ENCODE data around the gene NBAS.

The NBAS gene

DNA sequence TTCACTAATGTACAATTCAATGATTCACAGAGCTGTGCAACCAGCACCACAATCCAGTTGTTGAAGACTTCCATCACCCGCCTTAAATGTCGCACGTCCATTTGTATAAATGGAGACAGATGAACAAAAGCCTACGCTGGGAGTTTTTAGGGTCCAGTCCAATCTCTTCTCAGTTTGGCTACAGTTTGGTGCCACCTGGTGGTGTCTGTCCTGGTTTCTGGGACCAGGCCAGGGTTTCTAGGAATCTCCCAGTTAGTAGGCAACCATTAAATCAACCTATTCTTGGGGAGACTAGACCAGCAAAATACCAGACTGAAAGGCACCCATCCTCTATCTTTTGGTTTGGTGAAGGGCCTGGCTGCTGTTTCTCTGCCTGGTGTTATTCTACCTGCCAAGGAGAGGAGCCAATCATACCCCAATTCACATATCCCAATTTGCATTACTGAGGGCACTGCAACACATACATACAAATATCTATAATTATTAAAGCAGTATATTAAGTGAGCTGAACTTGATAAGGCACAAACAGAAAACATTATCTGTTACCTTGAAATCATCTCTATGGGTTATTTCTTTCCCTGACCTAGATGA is 27.3 kb upstream of the NBAS start:
- peak; percentile 62 for DNase-seq

DNA sequence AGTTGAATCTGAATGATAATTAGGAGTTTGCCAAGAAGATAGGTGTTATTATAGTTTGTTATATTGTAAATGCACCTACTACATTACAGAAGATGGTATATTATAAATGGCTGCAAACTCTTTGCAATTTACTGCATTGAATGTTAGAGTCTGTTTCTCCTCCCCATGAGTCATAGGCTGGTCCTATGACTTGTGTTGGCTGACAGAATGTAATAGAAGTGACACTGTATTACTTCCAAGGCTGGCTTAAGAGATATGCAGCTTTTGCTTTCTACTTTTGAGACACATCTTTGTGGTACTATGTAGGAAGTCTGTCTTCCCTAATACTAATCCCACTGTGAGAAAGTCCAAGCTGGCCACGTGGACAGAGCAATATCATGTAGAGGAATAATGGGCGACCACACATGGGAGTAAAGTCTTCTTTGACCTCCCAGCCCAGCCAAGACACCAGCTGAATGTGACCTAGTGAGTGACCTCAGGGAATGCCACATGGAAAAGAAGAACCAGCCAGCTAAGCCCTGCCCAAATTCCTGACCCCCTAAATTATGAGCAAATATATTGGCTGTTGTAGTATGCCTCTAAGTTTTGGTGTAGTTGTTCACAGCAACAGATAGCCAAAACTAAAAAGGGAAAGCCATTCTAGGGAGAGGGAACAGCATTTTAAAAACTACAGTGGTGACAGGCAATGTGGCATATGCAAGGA is 23.8 kb upstream of the NBAS start:
- no peak for DNase-seq

DNA sequence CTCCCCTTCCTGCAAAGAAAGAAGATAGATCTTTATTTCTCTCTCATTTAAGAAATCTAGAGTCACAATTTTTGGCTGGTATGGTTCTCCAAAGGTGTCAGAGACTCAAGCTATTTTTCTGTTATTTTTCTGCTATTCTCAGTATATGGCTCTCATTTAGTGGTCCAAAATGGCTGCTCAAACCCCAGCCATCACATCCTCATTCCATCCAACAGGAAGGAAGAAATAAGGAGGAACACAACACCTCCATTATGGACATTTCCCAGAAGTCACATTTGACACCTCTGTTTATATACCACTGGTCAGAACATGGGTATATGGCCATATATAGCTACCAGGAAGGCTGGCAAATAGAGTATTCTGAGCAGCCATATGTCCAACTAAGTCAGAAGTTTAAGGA is 23.2 kb upstream of the NBAS start:
- DNase-seq: no peak

DNA sequence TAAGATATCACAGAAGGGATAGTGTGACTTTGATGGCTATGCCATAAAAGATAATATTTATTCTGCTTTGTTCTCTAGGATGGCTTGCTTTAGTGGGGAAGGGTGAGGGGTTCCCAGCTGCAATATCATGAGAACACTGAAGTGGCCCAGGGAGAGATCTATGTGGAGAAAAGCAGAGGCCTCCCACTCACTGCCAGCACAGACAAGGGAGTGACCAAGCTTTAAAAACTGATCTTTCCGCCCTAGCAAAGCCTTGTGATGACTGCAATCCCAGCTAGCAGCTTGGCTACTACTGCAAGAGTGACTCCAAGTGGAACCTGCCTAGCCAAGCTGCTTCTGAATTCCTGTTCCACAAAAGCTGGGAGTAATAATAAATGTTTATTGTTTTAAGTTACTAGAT is 22.7 kb upstream of the NBAS start:
- DNase-seq: no peak

DNA sequence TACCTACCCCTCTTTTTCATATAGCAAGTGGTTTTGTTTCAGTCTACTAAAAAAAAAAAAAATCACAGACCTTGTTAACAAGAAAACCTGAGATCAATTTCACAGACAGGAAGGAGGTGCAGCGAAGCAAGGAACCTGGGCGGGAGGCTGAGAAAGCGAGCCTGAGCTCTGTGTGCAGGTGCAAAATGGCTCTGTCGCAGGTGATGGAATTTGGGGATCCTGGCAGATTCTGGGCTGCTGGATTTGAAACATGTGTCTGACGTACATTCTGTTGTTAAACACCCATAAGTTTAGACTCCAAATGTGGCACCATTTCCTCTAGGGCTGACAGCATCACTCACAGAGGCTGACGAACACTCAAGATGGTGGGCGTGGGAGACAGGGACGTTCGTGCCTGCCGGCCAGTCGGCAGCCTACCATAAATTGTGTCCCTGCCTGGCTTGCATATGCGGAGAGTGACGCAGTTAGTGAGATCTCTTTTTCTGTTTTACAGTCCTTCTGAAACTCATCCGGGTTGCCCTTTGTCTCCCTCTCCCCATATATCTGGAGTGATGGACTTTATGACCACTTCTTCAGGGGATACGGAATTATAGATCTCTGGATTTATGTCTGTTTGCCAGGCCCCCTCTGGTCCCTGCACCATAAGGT is 21.7 kb upstream of the NBAS start:
- DNase-seq: no peak

DNA sequence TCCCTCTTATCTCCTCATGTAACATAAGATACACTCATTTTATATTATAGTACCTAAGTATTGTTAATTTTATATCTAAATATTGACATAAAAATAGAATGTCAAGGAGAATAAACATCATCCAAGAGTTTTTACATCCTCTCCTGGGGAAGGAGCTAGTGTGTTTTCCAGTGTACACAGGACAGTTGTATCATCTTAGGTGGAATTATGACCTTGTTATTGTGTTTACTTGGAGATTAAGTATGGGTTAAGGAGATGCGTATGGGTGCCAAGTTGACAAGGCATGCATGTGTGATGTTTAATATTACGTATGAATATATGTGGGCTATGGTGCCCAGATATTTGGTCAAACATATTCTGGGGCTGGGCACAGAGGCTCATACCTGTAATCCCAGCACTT is 19.3 kb upstream of the NBAS start:
- no peak for DNase-seq

DNA sequence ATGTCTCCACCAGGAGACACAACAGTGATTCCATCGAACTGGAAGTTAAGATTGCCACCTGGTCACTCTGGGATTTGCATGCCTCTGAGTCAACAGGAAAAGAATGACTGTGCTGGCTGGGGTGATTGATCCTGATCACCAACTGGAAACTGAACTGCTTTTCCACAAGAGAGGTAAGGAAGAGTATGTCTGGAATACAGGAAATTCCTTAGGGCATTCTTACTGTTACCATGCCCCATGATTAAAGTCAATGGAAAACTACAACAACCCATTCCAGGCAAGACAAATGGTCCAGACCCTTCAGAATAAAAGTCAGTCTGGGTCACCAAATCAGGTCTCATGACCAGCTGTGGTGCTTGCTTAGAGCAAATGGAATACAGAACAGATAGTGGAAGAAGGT is 18.5 kb upstream of the NBAS start:
- no peak for DNase-seq

DNA sequence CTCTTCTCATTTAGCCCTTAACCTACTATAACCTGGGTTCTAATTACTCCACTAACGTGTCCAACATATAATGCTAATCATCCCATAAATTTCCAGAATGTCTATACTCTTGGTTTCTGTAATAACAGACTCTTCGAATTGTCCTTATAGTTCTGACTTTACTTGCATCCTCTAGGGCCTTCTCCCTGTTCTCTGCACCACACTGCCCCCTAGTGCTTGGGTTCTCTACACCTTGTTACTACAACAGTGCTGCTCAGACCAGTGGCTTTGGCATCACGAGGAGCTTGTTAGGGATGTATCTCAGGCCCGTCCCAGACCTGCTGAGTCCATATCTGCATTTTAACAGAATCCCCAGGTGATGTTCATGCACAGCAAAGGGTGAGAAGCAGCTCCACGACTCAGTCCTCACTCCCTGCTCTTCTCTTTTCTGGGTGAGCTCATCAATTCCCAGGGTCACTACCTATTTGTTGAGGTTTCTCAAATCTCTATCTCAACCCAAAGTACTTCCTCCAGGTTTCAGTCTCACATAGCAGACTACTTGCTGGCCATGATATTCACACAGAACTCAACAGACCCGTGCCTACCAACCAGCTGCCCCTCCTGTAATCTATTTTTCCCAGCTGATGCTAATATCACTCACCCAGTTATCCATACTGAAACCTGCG is 16.1 kb upstream of the NBAS start:
- peak; percentile 88 for DNase-seq

DNA sequence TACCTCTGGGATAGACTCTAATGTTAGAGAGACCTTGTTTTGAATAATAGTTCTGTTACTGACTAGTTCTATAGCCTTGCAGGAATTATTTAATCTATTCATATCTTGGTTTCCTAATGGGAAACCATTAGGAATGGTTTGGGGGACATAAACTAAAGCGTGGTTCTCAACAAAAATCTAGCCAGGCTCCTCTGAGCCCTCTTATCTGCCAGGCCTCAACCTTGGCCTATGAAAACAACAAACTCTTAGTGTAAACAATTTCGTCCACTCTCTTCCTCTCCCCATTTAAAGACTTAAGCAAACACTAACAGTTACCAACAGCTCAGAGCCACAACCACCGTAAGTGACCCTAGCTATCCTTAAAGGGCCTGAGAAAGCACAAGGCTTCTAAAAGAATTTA is 10.6 kb upstream of the NBAS start:
- DNase-seq: no peak

DNA sequence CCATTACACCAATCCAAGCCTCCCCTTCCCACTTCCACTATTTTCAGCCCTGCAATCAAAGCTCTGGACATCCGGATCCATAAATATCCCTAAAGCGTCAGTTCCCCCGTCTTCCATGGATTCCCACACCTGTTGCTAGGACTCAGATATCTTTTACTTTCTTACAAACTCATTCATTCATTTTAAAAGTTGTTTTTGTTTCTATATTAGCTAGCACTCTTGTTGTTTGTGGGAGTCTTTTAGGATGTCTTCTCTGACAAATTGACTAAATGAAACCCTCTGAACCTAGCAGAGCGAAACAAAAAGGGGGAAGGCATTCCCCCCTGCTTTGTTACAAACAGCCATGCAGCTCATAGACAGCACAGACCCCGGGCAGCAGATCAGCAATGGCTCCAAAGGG is 9.0 kb upstream of the NBAS start:
- DNase-seq: no peak

DNA sequence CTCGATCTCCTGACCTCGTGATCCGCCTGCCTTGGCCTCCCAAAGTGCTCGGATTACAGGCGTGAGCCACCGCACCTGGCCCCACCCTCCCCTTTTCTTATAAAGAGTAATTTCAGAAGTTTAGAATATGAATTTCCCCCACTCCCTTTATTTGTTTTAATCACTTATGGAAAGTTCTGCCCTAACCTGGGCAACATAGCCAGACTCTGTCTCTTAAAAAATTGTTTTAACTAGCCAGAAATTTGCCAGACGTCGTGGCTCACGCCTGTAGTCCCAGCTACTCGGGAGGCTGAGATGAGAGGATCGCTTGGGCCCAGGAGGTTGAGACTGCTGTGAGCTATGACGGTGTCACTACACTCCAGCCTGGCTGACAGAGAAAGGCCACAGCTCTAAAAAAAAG is 7.7 kb upstream of the NBAS start:
- no peak for DNase-seq

DNA sequence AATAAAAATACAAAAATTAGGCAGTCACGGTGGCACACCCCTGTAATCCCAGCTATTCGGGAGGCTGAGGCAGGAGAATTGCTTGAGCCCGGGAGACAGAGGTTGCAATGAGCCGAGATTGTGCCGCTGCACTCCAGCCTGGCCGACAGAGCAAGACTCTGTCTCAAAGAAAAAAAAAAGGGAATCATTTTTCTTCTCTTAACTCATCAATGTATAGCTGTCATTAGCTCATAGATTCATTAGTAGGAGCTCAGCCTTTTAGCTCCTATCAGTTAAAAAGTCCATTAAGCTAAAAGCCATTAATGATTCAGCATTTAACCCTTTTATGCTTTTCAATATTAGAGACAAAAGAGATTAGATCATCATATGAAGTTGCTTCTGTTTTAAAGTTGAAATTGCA is 5.8 kb upstream of the NBAS start:
- no peak for DNase-seq

DNA sequence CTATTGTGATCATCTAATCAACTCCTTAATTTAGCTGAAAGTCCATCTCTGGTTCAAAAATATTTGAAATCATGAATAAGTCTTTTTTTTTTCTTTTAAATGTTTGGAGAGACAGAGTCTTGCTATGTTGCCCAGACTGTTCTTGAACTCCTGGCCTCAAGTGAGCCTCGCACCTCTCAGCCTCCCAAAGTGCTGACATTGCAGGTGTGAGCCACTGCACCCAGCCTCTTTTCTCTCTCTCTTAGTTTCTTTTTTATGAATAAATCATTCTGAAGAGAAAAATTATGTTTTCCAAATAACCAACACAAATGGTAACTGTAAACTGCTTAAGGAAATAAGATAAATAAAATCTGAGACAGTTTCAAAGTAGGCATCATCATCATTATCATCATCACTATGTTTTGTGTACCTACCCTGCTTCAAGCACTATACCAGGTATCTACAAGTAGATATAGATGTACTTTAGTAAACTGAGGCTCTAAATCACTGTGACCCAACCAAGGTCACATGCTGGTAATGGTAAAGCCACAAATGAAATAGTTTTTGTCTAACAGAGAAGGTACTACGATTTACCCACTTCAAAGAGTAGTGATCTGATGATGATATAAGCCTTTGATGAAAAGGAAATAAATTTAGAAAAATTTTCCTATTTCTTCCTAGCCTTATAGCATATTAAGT is 5.0 kb upstream of the NBAS start:
- DNase-seq: no peak

DNA sequence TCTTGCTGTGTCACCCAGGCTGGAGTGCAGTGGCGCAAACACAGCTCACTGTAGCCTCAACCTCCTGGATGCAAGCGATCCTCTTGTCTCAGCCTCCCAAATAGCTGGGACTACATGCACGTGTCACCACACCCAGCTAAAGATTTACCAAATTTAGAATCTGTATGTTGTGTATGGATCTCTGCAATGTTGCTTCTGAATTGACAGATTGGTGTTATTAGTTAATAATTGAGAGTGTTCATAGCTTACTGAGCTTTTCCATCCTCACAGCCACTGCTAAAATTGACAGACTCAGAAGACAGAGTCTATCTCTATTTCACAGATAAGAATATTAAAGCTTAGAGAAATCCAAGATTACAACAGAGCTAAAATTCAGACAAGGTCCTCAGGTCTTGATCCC is 4.3 kb upstream of the NBAS start:
- DNase-seq: no peak

DNA sequence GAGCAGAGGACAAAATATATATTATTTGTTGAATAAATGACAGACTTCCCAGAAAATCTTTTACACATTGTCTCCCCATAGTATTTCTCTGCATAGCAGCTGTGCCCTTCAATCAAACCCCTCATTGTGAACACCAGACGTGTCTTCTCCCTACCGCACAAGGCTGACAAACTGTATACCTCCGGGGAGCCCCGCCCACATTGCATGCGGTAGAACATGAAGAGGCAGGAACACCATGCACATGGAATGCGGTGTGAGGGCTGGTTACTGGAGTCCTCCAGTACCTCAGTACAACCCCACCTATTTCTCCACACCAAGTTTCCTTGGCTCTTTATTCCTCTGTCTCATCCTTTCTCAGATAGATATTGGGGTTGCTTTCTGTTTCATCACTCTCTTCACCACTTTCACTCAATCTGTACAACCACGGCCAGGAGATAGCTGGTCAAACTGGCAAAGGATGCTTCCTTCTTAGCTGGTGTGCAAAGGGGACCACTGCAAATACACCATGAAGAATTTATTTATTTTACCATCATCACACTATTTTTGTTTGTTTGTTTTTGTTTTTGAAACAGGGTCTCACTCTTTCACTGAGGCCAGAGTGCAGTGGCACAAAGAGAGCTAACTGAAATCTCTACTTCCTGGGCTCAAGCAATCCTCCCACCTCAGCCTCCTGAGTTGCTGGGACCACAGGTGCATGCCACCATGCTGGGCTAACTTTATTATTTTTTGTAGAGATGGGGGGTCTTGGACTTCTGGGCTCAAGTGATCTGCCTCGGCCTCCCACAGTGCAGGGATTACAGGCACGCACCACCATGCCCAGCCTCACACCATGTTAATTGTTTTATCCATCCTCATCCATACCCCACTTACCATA is 2.3 kb upstream of the NBAS start:
- DNase-seq: no peak

DNA sequence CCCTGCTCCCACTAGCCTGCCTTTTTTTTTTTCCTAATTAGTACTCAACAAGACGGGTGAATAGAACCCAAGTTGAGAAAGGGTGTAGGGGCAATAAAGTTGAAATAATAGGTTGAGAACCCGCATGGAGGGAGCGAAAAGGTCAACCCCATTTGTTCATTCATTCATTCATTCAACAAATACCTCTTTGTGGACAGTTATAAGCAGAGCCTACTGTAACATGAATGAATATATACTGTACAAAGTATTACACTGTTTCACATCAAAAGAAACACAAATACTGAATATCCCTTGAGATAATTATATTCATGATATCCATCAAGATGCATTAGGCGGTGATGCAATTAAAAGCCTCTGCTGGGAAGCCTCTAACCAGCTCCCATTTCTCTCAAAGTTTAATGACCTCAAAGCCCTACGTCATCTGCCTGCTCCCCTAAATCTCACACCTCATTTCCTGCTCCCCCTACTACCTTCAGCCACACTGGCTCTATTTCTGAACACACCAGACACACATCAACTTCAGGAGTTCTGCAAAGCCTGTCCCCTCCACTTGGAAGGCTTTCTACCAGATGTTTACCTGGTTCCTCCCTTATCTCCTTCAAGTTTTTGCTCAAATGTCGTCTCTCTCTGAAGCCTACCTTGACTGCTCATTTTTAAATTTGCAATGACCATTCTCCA is 1.4 kb upstream of the NBAS start:
- no peak for DNase-seq

DNA sequence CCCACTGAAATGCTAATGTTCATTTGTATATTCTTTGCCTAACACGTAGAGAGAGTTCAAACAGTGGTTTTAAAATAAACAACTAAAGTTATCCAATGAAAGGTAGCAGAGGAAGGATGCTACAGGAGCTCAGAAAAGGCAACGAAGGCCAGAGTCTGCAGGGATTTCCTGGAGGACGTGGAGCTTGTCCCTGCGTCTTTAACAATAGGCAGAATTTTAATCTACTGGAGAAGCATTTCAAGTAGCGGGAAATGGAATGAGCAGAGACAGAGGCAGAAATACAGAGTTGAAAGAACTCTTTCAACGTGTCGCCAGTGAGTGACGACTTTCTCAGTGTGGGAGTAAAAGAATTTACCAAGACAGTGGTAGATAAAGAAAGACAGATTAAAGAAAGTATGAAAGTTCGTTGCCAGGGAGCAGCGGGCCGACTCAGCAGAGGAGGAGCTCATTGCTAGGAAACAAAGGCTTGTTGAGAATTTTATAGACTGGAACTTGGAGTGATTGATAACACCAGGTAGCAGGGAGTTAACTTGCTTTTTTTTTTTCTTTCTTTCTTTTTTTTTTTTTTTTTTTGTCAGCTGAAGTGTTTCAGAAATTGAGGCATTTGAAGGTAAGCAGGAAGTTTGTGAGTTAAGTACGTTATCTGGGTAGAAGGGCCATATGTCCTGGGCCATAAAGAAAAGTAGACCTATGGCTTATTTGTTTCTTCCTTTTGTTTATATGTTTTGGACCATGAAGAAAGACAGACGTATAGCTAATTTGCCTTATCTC is 625 bp upstream of the NBAS start:
- peak; percentile 69 for DNase-seq

DNA sequence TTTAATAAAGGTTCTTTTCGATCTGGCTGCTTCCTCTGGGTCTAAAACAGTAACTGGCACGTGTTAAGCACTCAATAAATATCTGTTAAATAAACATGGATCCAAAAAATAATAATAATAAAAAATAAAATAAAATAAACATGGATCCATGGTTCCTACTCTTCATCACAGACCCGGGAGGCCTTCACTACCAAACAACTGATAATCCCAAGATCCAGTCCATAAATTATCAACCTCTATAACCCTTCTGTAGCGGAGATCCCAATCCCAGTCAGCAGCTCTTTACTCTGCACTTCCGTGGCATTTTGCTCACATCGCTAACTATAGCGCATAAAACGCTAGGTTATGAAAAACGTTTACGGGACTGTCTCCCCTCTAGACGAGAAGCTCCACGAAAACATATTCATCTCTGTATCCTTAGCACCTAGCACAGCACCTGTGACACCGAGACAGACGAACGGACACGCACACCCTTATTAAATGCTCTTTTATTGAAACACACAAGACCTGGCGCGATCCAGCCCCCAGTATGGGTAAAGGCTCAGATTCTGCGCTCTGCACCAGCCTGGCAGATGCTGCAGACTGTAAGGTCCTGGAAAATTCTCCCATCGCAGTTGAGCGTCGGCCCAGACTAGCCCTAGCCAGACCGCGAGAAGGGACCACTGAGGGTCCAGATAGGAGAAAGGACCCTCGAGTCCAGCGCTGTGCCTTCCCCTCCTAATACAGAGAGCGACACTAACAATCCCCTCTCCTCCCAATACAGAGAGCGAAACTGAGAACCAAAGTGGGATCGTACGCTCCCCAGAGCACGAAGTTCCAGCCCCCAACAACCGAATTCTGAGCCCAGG is 770 bp downstream of the NBAS start:
- DNase-seq: peak; percentile 56

DNA sequence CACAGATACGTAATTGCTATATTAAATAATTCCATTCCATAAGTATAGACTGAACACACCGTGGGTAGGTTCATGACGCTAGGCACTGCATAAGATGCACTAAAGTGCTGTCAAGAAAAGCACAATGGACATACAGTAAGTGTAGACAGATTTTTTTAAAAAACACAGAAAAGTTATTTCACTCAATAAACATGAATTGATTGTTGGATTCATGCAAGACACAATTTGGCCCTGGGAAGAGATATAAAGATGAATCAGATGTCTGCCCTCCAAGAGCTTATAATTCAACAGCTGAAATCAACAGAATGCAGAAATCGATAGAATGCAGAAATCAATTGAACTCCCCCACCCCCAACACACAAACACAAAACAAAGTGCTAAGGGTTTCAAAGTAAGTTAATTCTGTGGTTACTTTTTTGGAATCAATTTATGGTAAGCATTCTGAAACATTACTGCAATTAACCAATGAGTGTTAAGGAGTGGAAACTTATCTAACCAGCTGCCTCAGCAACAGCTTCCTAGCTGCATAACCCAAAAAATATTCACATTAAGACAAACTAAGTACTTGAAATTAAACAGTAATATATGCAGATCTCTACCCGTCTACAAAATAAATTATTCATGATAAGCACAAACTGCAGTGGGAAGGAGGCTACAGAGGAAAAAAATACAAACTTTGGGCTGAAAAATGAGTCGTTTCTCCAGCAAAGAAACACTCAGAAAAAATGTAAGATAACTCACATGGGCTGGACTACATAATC is 1.6 kb downstream of the NBAS start:
- DNase-seq: no peak

All from NCI-H345 (cell line).